Osteoblast (primary cell): ENCODE data around the gene SRSF2. TPM values are rescaled to one million over a fixed set of nuclear protein-coding genes. Genes with fewer than 3 reads are reported as not detected.

Experiments
- DNase-seq: peaks from one replicate; pipeline ENCODE4 v3.0.0; 2011; ENCODE audit warnings: low spot score, mixed read lengths; ENCODE audit not compliant: insufficient read length; ENCODE audit errors: missing footprints
- H2AFZ ChIP-seq: 2 replicates; pipeline ENCODE4 v1.6.0; 2011; ENCODE audit warnings: mild to moderate bottlenecking, low read length
- H3K27ac ChIP-seq: 2 replicates; pipeline ENCODE4 v1.5.1; 2011; ENCODE audit warnings: mild to moderate bottlenecking, low read depth, low read length, moderate library complexity
- H3K27me3 ChIP-seq: 2 replicates; pipeline ENCODE4 v1.6.0; 2012; ENCODE audit warnings: mild to moderate bottlenecking, control low read depth, inconsistent platforms, low read length, moderate library complexity; ENCODE audit not compliant: insufficient read depth
- H3K36me3 ChIP-seq: 2 replicates; pipeline ENCODE4 v1.5.1; 2011; ENCODE audit warnings: mild to moderate bottlenecking, low read length, control low read depth, moderate library complexity; ENCODE audit not compliant: insufficient read depth
- H3K4me1 ChIP-seq: 2 replicates; pipeline ENCODE4 v1.5.1; 2011; ENCODE audit warnings: mild to moderate bottlenecking, low read length, control low read depth, moderate library complexity; ENCODE audit not compliant: insufficient read depth
- H3K4me2 ChIP-seq: 2 replicates; pipeline ENCODE4 v1.6.0; 2011; ENCODE audit warnings: mild to moderate bottlenecking, low read length; ENCODE audit not compliant: insufficient read depth
- H3K4me3 ChIP-seq: fragments of 200-600 bp; sonication (generic); 3 replicates; pipeline ENCODE4 v1.5.1; 2012; ENCODE audit warnings: mild to moderate bottlenecking, low read length, inconsistent platforms; ENCODE audit not compliant: insufficient read depth
- H3K79me2 ChIP-seq: 2 replicates; pipeline ENCODE4 v1.6.0; 2012; ENCODE audit warnings: mild to moderate bottlenecking, low read length, control low read depth, inconsistent platforms; ENCODE audit not compliant: insufficient read depth
- H3K9me3 ChIP-seq: 2 replicates; pipeline ENCODE4 v1.5.1; 2011; ENCODE audit warnings: low read depth, low read length, control low read depth
- H4K20me1 ChIP-seq: 2 replicates; pipeline ENCODE4 v1.6.0; 2012; ENCODE audit warnings: mild to moderate bottlenecking, low read length, control low read depth; ENCODE audit not compliant: insufficient read depth
- CTCF ChIP-seq: IDR thresholded peaks from 2 replicates; pipeline ENCODE4 v1.5.1; 2011; ENCODE audit warnings: mild to moderate bottlenecking, low read depth, low read length, moderate library complexity; ENCODE audit errors: extremely low read depth
- total RNA-seq: library from RNA; depleted of rRNA; stranded (reverse); fragments of >200 nt; gene quantifications from 2 replicates; pipeline ENCODE4 v1.2.3, GENCODE V29; 2012

SRSF2 gene
- total RNA-seq, 1 donor = 102 TPM

GRCh38 chr17:76720941-76721340 is 16.2 kb downstream of the SRSF2 start:
- Histone ChIP-seq H3K9me3 (no peaks in the 10 kb centered on the region), H3K27ac (no peak overlapping the region), H3K36me3 (peaks cover 84% of the 10 kb centered on the region), H4K20me1 (peaks cover 19% of the 10 kb centered on the region), H3K4me2 (no peak overlapping the region), H3K27me3 (no peaks in the 10 kb centered on the region), H3K4me3 (no peak overlapping the region), H3K79me2 (peaks cover 59% of the 10 kb centered on the region), H2AFZ (no peak overlapping the region), H3K4me1 (peaks cover 32% of the 10 kb centered on the region)
- peak; percentile 29 for DNase-seq
- TF ChIP-seq CTCF = no peak

GRCh38 chr17:76720211-76720610 is 16.9 kb downstream of the SRSF2 start:
- Histone ChIP-seq H3K27me3 (no peaks in the 10 kb centered on the region), H3K4me1 (peaks cover 36% of the 10 kb centered on the region), H3K36me3 (peaks cover 87% of the 10 kb centered on the region), H3K79me2 (peaks cover 57% of the 10 kb centered on the region), H2AFZ (no peak overlapping the region), H3K4me3 (no peak overlapping the region), H3K27ac (no peak overlapping the region), H3K4me2 (no peak overlapping the region), H3K9me3 (no peaks in the 10 kb centered on the region), H4K20me1 (peaks cover 13% of the 10 kb centered on the region)
- no peak for TF ChIP-seq CTCF
- no peak for DNase-seq

DNA sequence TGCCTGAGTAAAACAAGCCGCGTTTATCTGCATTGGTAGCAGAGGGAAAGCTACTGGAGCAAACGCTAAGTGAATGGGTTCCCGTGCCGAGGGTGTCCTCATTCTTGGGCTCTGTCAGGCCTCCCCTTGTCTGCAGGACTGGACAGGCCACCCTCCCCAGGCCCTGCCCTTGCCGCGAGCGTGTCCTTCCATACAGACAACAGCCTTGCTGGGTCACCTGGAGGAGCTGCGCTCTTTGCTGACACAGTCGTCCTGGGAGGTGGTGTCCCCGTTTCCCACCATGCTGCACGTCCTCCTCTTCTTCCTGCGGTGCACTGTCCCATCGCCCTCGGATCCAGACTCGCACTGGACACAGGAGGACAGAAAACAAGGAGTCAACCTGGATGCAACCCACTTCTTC is 18.6 kb downstream of the SRSF2 start:
- no peak for DNase-seq
- Histone ChIP-seq H3K27ac (peak overlapping the region; percentile 14), H3K4me3 (no peak overlapping the region), H3K4me1 (peaks cover 29% of the 10 kb centered on the region), H3K9me3 (no peaks in the 10 kb centered on the region), H3K27me3 (no peaks in the 10 kb centered on the region), H4K20me1 (peaks cover 12% of the 10 kb centered on the region), H3K36me3 (peaks cover 84% of the 10 kb centered on the region), H3K4me2 (no peak overlapping the region), H2AFZ (no peak overlapping the region), H3K79me2 (peaks cover 57% of the 10 kb centered on the region)
- no peak for TF ChIP-seq CTCF

GRCh38 chr17:76716839-76717215 is 20.3 kb downstream of the SRSF2 start:
- Histone ChIP-seq H3K4me2 (peak overlapping the region; percentile 76), H4K20me1 (peaks cover 14% of the 10 kb centered on the region), H3K79me2 (peaks cover 50% of the 10 kb centered on the region), H3K36me3 (peaks cover 75% of the 10 kb centered on the region), H3K9me3 (no peaks in the 10 kb centered on the region), H3K4me1 (peaks cover 30% of the 10 kb centered on the region), H2AFZ (no peak overlapping the region), H3K4me3 (peak overlapping the region; percentile 51), H3K27me3 (no peaks in the 10 kb centered on the region), H3K27ac (peak overlapping the region; percentile 100)
- TF ChIP-seq CTCF = no peak
- peak; percentile 95 for DNase-seq
